ENCODE measurements around the gene MROH9. TPM values are rescaled to one million over a fixed set of nuclear protein-coding genes. Genes with fewer than 3 reads are reported as not detected.

The MROH9 gene
- total and polyA plus RNA-seq, 10 donors: not detected

DNA sequence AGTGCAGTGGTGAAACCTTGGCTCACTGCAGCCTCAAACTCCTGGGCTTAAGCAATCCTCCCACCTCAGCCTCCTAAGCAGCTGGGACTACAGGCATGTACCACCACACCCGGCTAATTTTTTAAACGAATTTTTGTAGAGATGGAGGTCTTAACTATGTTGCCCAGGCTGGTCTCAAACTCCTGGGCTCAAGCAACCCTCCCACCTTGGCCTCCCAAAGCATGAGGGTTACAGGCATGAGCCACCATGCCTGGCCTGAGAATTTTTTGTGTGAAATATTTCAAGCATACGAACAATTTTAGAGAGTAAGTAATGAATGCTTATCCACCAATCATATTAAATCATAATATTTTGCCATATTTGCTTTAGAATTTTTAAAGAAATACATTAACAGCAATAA lies 51.6 kb downstream of the MROH9 start:
- Histone ChIP-seq H3K4me3 (no peak overlapping the region), H3K27ac (no peak overlapping the region), H3K36me3 (no peaks in the 10 kb centered on the region), H3K9me3 (no peaks in the 10 kb centered on the region), H3K27me3 (replicated peaks in 1 of 7) (no peaks in the 10 kb centered on the region), H3K4me1 (no peaks in the 10 kb centered on the region)
- TF ChIP-seq, protein P1, sequence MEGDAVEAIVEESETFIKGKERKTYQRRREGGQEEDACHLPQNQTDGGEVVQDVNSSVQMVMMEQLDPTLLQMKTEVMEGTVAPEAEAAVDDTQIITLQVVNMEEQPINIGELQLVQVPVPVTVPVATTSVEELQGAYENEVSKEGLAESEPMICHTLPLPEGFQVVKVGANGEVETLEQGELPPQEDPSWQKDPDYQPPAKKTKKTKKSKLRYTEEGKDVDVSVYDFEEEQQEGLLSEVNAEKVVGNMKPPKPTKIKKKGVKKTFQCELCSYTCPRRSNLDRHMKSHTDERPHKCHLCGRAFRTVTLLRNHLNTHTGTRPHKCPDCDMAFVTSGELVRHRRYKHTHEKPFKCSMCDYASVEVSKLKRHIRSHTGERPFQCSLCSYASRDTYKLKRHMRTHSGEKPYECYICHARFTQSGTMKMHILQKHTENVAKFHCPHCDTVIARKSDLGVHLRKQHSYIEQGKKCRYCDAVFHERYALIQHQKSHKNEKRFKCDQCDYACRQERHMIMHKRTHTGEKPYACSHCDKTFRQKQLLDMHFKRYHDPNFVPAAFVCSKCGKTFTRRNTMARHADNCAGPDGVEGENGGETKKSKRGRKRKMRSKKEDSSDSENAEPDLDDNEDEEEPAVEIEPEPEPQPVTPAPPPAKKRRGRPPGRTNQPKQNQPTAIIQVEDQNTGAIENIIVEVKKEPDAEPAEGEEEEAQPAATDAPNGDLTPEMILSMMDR (IDR thresholded peaks at IDR 0.05 in 8 of 11, conservative IDR thresholded peaks at IDR 0.05 in 3 of 11): no peak
- TF ChIP-seq POLR2A (IDR thresholded peaks at IDR 0.05): no peak
- TF ChIP-seq POLR2AphosphoS5 (IDR thresholded peaks at IDR 0.05): no peak
- DNase-seq: no peak
- WGBS, 5 donors: 78 to 88% (median 83%) methylated on average over 3 of the region's 3 CpGs
- intact Hi-C loops (cut with DNase I; ENCODE audit: low total_unique reads): no loop called here

DNA sequence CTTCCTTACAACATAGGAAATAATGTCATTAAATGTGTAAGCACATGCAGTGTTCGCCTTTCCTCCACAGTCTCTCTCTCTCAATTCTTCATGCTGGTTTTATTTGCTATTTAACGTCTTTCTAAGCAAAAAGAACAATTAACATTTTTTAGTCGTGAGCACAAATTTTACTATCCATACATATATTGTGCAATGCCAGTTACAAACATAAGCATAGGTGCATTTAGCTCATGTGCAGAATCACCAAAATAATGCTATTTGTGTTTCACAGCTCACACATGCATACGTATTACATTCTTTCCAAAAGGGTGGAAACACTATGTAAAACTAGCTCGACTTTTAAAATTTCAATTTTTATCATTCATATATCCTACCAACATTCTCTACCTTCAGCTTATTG lies 52.1 kb downstream of the MROH9 start:
- intact Hi-C loops (cut with DNase I; ENCODE audit: low total_unique reads): no loop called here

DNA sequence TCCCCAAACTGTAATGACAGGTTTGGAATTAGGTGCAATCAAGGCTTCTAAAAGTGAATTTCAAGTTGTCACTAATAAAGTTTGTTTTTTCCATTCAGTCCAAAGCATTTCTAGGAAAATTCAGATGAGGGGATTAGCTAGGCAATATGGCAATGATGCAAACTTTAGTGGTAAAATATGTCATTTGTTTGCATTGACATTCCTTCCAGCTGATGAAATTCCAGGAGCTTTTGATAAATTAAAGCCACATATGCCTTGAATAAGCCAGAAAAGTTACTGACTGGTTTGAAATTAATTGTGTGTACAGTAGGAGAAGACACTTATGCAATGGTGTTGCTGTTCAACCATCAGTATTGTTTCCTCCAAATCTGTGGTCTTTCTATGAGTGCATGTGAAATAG lies 57.8 kb downstream of the MROH9 start:
- H3K27me3 ChIP-seq (replicated peaks in 1 of 7): no peaks in the 10 kb centered on the region
- H3K4me1 ChIP-seq: no peaks in the 10 kb centered on the region
- no peak for DNase-seq
- no peak overlapping the region for H3K27ac ChIP-seq
- H3K9me3 ChIP-seq: no peaks in the 10 kb centered on the region
- intact Hi-C loops (cut with DNase I; ENCODE audit: low total_unique reads): no loop called here
- no peaks in the 10 kb centered on the region for H3K36me3 ChIP-seq
- H3K4me3 ChIP-seq: no peak overlapping the region
- TF ChIP-seq POLR2AphosphoS5 (IDR thresholded peaks at IDR 0.05): no peak
- TF ChIP-seq, protein P1 (IDR thresholded peaks at IDR 0.05 in 8 of 11, conservative IDR thresholded peaks at IDR 0.05 in 3 of 11): no peak
- no peak for TF ChIP-seq POLR2A (IDR thresholded peaks at IDR 0.05)

More for the DNA sequence above, 52.1 kb downstream of the MROH9 start:
- Histone ChIP-seq H3K27me3 (replicated peaks in 1 of 7) (no peaks in the 10 kb centered on the region), H3K4me1 (no peaks in the 10 kb centered on the region), H3K9me3 (no peaks in the 10 kb centered on the region), H3K27ac (no peak overlapping the region), H3K36me3 (no peaks in the 10 kb centered on the region), H3K4me3 (no peak overlapping the region)
- WGBS, 5 donors: 72 to 93% (median 82%) methylated on average over 5 of the region's 5 CpGs
- no peak for DNase-seq
- TF ChIP-seq POLR2AphosphoS5 (IDR thresholded peaks at IDR 0.05) (no peak), POLR2A (IDR thresholded peaks at IDR 0.05) (no peak)
- TF ChIP-seq, protein P1 (IDR thresholded peaks at IDR 0.05 in 8 of 11, conservative IDR thresholded peaks at IDR 0.05 in 3 of 11): no peak

GRCh38 chr1:170993717-170994116 lies 58.4 kb downstream of the MROH9 start:
- Histone ChIP-seq H3K4me3 (no peak overlapping the region), H3K27me3 (replicated peaks in 1 of 7) (no peaks in the 10 kb centered on the region), H3K27ac (no peak overlapping the region), H3K9me3 (no peaks in the 10 kb centered on the region), H3K4me1 (no peaks in the 10 kb centered on the region), H3K36me3 (no peaks in the 10 kb centered on the region)
- intact Hi-C loops (cut with DNase I; ENCODE audit: low total_unique reads): no loop called here
- DNase-seq: no peak
- no peak for TF ChIP-seq POLR2A (IDR thresholded peaks at IDR 0.05)
- no peak for TF ChIP-seq POLR2AphosphoS5 (IDR thresholded peaks at IDR 0.05)
- TF ChIP-seq, protein P1 (IDR thresholded peaks at IDR 0.05 in 8 of 11, conservative IDR thresholded peaks at IDR 0.05 in 3 of 11): no peak
- WGBS, 5 donors: 97 to 100% (median 98%) methylated on average over 1 of the region's 1 CpG
